Measurements from ENCODE around the gene MBP.
"Not testable (repeated sequence)": the region's sequence is repeated elsewhere in the genome, so short reads cannot be mapped to it uniquely, and the experiment has no call there.

MBP gene

DNA sequence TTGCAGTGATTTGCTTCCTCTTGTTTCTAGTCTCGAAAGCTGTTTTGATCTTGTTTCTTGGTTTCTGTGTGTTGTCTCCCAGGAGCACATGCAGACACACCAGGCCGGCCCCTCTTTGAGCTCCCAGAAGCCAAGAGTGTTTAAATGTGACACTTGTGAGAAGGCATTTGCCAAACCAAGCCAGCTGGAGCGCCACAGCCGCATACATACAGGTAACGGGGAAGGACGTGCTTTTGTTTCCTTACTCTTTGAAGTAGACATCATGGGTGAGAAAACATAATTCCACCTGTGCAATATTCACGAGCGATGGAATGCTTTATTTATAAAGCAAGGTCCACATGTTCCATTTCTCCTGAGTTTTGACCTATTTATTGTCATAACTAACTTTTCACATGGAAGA is 173.0 kb downstream of the MBP start:
- DNase-seq: no peak

DNA sequence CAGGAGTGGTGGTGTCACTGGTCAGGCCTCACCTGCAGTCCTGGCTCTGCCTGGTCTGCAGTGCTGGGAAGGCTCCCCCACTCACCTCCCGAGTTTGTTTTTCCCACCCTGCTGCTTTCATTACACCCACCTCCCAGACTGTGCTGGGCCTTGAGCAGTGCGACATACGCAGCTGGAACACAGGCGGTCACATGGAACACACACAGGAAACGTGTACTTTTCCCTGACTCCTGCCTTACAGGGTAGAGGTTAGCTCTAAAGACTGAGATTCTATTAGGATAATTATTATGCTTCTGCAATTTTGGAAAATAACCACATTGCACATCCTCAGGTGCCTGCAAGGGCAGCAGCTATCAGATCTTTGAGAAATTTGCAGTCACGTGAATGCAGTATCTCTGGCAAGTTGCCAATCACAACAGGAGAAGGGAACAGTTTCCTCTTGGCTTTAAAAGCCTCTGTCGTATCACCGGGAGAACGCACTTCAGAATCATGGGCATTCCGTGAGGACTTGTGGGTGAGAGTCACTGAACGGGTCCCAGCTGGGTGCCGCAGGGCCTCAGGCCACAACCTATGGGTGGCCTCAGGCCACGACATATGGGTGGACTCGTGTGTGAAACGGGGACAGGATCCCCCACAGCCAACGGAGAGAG is 173.8 kb downstream of the MBP start:
- no peak for DNase-seq

DNA sequence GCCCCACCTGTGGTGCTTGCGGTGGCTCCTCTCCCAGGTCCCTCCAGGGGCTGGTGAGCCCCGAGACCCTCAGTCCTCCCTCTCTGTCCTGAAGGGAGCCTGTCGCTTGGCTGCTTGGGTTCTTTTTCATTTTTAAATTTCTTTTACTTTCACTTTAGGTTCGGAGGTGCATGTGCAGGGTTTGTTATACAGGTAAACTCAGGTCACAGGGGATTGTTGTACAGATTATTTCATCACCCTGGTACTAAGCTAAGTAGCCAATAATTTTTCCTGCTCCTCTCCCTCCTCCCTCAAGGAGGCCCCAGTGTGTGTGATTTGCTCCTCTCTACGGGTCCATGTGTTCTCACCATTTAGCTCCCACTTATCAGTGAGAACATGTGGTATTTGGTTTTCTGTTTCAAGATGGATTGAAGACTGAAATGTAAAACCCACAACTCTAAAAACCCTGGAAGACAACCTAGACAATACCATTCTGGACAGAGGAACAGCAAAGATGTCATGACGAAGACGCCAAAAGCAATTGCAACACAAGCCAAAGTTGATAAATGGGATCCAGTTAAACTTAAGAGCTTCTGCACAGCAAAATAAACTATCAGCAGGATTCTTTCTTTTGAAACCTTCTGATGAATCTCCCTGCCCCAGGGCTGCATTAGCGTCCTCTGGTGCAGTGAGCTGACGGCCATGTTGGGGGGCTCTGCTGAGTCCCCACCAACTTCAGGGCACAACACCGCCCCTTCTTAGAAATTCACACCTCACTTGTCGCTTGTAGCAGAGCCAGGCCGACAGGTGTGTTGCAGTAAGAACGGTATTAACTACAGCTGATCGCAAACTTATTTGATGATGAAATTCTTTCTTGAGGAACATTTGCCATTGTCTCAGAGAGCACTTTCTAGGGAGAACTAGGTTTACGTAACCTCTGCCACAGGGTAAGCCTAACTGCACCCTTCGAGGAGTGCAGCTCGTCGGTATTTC is 174.9 kb downstream of the MBP start:
- no peak for DNase-seq

DNA sequence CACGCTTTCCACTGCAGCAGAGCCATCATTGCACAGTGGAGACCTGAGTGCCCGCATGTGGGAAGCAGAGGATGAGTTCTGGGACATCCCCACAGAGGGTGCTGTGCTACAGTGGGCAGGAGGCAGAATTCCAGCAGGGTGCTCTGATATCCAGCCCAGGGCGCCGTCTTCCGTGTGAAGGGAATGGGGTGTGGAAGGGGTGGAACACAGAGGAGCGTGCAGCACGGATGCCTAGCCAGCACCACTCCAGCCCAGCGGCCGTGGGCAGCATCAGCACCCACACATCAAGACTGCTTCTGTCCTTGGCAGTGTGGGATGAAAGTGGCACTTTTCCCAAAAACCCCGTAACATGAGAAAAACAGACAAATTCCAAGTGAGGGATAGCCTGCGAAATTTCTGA is 175.9 kb downstream of the MBP start:
- DNase-seq: no peak

DNA sequence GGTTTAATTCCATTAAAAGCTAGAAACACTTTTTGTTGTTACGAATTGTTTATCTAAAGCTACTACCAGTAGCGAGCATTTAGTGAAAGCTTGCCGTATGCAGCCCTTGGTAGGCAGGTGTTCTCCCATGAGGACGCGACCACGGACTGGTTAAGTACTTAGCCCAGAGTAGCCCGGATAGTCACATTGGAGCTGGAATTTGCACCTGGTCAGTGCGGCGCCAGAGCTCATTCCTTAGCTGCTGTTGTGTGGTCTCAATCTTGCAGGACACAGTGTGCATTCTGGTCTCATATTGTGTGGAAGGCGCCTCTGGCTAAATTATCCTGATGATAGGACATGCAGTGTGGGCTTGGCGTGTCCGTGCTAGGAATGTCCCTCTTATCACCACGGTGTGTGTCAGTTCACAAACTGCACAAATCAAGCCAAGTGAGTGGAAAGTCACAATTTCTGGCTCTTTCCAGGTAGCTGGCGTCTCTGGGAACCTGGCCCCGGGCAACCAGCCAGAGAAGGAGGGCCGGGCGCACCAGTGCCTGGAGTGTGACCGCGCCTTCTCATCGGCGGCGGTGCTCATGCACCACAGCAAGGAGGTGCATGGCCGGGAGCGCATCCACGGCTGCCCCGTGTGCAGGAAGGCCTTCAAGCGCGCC is 176.9 kb downstream of the MBP start:
- no peak for DNase-seq

DNA sequence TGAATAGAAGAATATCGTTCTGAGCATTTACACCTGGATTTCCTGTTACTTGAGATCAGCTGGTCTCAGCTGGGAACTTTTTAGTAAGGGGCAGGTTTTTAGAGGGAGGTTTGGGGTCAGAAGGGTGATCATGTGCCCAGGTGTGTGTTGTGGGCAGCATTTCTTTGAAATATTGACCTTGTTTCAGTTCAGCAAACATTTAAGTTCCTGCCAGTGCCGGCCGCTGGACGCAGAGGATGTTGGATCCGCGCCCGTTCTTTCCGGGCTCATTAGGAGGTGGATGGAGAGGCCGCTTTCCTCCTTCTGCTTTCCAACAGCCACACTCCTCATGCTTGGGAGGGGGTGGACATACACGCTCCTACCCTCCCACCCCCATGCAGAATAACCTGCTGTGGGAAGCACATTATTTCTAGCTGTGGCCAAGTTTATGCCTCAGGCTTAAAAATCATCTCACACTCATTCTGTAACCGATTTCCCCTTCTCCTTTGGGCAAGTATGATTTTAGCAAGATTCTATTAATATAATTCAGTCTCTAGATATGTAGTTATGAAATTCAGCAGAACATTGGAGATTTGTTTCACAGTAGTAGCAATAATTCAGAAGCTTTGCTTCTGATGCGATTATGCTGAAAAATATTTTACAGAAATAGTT is 178.9 kb downstream of the MBP start:
- no peak for DNase-seq

DNA sequence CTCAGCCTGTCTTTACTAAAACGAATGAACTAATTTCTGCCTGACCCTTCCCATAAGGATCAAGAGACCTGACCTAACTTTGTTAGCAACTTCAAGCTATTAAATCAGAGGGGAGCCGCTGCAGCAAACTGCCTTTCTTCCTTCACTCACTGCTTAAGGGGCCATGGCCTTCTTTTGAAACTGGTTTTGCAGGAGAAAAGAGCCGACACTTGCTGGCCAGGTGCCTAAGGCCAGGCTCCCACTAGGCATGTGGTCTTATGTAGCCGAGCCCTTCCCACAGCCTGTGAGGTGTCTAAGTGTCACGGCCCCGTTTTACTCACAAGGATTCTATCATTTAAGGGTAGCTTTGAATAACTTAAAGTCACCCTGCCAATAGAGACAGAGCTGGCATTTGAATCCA is 179.4 kb downstream of the MBP start:
- no peak for DNase-seq

DNA sequence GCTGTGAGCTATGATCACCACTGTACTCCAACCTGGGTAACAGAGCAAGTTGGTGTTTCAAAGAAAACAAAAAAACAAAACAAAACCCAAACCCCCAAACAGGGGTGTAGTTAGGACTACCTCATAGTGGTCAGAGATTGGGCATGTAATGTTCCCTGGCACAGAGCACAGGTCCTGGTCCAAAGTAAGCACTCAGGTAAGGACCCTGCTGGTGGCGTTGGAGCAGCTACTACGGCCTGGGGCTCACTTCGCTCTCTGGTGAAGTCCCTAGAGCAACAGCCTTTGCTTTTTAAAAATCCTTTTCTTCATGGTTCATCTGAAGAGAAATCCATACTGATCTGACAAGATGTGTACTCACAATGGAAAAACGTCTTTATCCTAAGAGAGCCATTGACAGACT is 179.8 kb downstream of the MBP start:
- no peak for DNase-seq

DNA sequence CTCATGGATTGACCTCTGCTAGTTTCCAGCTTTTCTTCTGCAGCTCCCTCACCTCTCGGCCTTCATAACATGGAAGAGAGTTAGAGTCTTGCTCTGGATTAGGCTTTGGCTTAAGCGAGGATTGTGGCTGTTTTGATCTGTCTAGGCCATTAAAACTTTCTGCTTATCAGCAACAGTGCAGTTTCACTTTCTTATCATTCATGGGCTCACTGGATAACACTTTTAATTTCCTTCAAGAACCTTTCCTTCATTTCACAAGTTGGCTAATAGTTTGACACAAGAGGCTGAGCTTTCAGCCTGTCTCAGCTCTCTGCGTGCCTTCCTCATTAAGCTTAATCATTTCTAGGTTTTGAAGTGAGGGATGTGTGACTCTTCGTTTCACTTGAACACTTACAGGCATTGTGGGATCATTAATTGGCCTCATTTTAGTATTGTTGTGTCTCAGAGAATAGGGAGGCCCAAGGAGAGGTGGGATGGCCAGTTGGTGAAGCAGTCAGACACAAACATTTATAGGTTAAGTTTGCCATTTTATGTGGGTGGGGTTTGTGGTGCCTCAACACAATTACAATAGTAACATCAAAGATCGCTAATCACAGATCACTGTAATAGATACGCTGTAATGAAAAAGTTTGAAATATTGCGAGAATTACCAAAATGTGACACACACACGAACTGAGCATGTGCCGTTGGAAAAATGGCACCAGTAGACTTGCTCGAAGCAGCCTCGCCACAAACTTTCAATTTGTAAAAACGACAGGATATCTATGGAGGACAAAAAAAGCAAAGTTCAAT is 180.9 kb downstream of the MBP start:
- DNase-seq: no peak

DNA sequence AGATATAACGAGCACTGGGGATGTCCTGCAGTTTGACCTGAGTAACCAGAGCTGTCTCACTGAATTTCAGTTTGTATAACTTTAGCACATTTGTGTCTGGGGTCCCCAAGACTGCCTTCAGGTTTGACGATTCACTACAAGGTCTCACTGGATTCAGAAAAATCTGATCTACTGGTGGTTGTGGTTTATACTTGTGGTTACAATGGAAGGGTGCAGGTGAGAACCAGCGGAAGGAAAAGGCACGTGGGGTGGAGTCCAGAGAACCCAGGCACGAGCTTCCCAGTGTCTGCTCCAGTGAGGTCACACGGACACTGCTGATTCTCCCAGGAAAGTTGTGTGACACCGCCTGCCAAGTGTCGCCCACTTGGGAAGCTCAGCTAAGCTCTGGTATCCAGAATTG is 184.2 kb downstream of the MBP start:
- DNase-seq: peak in 1 of 2 donors; percentile 15

DNA sequence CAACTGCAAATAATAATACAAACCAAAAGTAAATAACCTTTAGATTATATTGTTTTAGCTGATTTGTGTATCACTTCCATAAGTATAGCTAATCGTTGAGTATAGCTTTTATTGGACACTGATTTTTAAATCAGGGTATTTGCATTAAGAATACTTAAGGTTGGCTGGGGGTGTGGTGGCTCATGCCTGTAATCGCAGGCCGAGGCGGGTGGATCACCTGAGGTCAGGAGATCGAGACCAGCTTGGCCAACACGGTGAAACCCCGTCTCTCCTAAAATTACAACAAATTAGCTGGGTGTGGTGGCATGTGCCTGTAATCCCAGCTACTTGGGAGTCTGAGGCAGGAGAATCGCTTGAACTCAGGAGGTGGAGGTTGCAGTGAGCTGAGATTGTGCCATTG is 188.2 kb downstream of the MBP start:
- not testable (repeated sequence) for DNase-seq

DNA sequence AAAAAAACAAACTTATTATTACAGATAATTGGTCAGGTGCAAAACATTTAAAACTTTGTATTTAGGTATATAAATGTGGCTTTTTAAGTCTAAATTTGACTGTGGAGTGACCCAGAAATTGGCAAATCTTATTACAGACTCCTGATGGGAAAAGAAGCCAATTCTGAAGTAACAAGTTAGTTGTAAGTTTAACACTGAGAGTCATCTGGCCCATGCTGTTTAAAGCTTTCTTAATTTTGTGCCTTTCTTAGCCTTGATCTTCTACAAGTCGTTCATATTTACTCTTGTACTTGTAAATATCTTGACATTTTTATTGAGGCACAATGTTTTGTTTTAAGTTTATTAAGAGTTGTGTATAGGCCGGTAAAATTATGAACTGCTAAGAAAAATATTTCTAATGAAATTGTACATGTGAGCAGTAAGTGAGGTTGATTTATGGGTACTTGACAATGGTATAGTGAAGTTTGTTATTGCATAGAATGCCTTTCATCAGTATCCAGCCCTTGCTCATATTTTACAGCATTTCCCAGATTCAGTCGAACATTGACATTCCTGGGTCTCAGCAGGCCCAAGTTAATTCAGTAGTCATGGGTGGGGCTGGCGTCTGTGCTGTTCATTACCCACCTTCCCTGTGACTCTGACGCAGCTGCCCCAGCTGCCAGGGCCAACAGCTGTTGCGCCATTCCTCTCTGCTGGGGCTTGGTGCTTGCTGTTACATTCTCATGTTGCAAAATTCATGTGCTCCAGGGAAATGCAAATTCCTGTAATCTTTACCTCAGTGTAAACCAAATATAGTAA is 188.8 kb downstream of the MBP start:
- DNase-seq: no peak

DNA sequence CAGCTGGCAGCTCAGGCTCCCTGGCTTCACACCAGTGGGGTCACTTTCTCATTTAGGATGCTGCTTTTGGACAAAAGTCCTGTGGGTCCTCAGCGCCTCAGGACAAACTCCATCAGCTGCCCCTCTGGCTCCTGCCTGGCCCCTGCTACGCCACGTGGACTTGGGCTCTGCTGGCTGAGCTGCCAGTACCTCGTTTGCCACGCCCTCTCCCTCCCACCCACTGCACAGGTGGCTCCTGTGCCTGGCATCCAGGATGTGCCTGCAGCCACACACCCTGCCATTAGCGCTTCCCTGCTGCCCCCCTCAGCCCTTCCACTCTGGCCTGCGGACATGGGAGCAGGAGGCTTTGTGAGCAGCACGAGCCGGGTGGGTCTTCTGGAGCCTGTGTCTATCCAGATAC is 191.3 kb downstream of the MBP start:
- no peak for DNase-seq

DNA sequence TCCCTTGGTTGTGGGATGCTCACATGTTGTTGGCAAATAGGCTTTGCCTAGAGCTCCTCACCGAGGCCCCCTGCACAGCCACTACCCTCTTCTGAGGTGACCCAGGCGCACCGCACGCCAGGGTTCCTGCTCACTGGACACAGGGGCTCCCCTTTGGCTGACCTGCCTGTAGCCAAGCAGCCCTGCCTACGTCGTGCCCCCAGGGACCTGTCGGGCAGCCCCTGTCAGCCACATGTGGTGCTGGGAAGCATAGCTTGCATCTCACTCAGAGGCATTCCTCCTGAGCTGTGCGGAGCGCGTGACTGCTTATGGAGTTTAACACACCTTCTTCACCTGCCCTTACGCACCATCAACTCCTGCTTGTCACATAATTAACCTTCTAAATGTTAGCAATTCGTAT is 194.0 kb downstream of the MBP start:
- no peak for DNase-seq

DNA sequence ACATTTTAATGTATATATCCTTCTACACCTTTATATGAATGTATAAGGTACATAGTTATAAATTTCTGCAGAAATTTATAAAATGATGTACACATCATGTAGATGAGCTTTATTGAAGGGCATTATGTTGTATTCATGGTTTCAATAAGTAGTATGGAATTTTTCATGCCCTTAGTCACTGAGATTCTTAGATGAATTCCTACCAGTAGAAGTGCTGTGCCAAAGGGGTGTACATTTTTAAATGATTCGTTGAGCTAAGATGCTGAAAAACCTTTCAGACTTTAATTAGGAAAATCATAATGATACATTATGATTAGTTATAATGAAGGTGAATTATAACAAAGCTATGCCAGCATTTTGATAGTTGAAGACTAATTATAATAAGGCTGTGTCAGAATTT is 195.0 kb downstream of the MBP start:
- DNase-seq: no peak

DNA sequence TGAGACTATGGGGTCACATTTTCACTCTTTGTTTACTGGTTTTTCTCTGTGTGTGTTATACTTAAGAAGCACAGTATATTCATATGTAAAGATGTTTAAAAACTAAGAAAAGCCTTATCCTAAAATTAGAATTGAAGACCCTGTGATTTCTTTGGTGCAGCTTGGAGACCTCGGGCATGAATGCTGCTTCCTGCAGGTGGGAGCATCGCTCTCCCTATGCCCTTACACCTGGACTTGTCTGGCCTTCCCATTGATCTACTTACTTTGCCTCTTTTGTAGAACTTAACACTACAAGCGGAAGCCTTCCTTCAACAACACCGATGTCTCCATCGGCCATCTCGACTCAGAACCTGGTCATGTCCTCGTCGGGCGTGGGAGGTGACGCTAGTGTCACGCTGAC is 195.7 kb downstream of the MBP start:
- no peak for DNase-seq

DNA sequence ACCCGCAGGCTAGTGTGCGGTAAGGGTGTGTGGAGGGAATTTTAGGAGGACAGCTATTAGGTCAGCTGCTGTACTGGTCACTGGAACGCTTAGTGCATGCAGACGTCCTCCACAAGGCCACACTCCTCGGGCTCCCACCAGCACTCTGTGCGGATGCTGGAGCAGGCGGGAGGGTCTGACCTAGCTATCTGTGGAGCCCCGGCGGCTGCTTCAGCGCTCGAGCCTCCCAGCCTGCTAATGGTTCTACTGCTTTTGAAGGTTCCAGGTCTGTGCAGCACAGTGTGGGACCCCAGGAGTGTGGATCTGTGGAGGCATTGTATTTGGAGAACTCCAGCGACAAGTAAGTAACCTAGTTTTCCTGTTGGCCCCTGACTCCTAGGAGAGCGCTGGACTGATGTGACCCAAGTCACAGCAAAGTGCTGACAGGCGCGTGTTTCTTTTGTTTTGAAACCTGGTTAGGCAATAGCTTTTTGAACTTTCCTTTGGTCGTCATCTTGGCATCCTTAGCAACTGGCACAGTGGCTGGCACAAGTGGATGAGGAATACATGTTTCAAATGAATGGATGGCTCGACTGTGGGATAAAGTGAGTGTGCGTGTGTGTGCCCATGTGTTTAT is 196.8 kb downstream of the MBP start:
- DNase-seq: no peak

DNA sequence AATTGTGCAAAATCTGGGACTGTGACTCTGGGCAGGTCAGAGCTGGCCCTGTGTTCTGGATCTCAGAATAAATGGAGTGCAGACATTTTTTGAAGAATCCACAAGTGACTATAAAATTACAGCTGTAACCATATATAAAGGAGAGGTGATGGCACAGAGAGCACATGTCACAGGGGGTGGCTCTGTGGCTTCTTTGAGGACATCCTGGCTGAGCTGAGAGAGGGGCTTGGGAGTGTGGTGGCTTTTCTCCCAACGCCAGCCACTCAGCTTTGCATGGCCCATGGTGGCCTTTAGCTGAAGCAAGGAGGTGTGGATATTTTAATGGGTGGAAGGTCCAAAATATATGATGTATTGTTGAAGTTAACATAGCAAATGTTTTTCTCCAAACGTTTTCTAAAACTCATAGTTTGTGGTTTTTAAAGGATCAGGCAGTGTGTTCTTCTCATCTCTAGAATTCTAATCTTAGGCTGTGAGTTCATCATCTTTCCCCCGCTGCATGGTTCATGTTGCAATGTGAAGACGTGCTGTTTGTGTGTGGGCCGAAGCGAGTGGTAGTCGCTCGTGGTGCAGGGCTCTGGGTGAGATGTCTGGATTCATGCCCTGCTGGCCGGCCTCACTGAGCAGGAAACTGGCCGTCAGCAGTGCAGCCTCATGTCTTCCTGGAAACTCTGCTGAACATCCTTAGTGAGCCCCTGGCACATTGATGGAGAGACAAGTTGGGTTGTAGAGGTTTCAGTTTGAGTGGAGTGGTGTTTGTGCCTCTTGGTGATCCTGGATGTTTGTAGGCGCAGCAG is 200.4 kb downstream of the MBP start:
- DNase-seq: no peak

DNA sequence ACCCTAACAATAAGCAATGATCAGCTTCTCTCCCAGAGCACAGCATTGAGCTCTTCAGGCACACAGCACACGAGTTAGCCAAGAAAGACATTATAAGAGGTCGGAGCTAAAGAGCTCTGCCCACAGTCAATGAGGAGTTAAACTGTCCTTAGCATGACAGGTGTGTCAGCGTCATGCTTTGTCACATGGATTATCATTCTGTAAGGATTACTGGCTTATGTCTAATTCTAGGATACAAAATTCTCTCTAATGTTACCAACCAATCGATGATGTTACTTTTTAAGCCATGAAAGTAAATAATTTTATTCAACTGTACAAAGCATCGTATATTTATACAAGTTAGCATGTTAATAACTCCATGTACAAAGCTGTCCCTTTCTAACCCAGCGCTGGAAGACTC is 201.4 kb downstream of the MBP start:
- no peak for DNase-seq

All from CD4-positive, alpha-beta T cell treated with Interferon alpha-2 for 1 hour (primary cell).